ENCODE results near the gene OR2Z1.

The OR2Z1 gene

GRCh38 chr19:8721334-8721733 lies at the start of gene OR2Z1:
OR2Z1 (plus strand) TSS chr19:8721634; CDS start chr19:8731029, 9,395 bp downstream.
- no peak for DNase-seq

DNA sequence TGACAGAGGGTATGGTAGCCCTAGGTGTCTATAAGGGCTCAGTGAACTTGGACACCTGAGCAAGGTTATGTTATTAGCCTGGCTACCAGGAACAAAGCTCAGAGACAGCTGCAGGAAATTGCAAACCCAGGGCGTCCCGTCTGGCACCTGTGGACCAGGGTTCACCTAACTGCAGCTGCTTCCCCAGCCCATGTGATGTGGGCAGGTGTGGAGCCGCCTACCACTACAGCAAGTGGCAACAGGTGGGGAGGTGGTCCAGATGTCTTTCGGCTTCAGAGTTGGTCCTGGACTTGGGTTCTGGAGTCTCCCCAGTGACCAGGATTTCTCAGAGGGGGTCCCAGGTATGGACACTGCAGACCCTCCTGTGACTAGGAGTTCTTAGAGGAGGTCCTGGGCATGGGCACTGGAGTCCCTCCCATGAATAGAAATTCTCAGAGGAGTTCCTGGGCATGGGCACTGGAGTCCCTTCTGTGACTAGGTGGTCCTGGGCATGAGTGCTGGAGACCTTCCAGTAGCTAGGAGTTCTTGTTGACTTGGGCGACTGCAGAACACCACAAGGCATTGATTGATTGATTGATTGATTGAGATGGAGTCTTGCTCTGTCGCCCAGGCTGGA lies 48.0 kb upstream of the OR2Z1 start:
- DNase-seq = no peak

- DNase-seq = no peak
Measured at GRCh38 chr19:8675066-8675465, 46.4 kb upstream of the OR2Z1 start.

- DNase-seq = no peak
Measured at GRCh38 chr19:8678244-8678807, 43.1 kb upstream of the OR2Z1 start.

GRCh38 chr19:8680676-8681344 lies 40.6 kb upstream of the OR2Z1 start:
- DNase-seq = no peak

DNA sequence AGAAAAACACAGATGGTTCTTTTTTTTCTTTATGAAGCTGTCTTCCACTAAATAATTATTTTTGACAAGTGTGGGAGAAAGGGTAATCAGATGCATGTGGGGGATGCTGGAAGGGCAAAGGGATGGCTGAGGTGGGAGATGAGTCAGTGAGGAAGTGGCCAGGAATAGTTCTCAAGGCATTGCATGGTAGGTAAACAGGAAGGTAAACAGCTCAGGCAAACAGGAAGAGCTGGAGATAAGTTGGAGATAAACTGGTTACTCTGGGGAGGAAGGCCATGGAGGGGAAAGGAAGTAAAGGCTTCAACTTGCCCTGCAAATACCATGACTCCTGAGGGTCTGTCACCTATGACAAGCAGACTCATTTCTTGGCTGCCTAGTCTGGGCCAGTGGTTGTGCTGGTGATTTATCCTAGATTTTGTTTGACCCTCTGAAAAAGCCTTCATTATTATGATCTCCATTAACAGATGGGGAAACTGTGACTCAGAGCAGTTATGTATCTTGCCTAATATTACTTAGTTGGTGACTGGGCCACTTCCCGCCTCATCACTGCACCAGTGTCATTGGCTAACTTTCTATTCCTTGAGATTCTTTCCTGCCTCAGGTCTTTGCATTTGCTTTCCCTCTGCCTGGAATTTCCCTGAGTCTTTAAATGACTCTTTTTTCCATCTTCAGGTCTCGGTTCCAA lies 39.9 kb upstream of the OR2Z1 start:
- no peak for DNase-seq

- DNase-seq = no peak
Measured at GRCh38 chr19:8682472-8682871, 39.0 kb upstream of the OR2Z1 start.

DNA sequence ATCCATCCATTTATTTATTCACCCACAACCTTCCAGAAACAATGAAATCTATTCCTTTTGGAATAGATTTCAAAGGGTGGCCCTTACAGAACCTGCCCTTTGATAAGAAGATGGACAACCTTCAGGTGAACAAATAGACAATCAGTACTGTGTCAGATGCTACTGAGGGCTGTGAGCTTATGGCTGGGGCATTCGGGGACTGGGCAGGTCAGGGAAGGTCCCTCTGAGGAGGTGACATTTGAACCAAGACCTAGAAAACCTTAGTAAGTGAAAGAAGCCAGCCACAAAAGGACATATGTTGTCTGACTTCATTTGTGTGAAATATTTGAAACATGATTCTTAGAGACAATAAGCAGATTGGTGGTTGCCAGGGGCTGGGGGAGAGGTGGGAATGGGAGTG lies 38.5 kb upstream of the OR2Z1 start:
- DNase-seq = no peak

- no peak for DNase-seq
Measured at GRCh38 chr19:8684001-8684902, 37.2 kb upstream of the OR2Z1 start.

DNA sequence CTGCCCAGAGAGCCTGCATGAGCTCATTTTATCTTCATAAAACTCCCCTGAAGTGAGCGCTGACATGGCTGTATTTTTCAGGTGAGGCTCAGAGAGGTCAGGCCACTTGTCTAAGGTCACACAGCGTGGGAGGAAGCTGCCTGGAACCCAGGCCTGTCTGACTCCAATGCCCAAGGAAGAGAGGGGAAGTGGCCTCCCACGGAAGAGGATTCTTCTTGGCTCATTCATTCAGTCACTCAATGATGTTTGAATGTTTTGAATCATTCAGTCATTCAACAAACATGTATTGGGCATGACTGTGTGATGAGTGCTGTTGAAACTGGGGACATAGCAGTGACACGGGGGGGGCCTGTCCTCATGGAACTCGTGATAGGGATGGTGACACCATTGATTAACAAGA lies 34.9 kb upstream of the OR2Z1 start:
- no peak for DNase-seq

- DNase-seq = no peak
Measured at GRCh38 chr19:8688930-8689329, 32.5 kb upstream of the OR2Z1 start.

DNA sequence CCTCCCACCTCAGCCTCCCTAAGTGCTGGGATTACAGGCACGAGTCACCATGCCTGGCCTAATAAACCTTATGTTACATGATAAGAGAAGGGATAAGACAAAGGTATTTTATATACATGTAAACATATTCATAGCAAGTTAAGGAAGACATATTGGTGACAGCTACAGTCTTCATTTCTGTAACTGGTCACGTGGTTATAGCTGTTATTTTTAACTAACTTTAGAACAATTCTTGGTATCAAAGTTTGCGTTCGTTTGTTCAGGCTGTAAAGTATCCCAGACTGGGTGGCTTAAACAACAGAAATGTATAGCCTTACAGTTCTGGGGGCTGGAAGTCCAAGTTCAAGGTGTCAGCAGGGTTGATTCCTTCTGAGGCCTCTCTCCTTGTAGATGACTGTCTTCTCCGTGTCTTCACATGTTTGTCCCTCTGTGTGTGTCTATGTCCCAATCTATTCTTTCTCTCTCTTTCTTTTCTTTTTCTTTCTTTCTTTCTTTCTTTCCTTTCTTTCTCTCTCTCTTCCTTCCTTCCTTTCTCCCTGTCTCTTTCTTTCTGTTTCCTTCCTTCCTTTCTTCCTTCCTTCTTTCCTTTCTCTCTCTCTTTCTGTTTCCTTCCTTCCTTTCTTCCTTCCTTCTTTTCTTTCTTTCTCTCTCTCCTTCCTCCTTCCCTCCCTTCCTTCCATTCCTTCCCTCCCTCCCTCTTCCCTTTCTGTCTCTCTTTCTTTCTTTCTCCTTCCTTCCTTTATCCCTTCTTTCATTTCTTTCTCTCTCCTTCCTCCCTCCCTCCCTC lies 30.5 kb upstream of the OR2Z1 start:
- no peak for DNase-seq

- DNase-seq = no peak
Measured at GRCh38 chr19:8695501-8695900, 25.9 kb upstream of the OR2Z1 start.

GRCh38 chr19:8695911-8696310 lies 25.5 kb upstream of the OR2Z1 start:
- DNase-seq = no peak

- peak in 1 of 2 experiments; percentile 59 for DNase-seq
Measured at GRCh38 chr19:8696993-8697392, 24.4 kb upstream of the OR2Z1 start.

DNA sequence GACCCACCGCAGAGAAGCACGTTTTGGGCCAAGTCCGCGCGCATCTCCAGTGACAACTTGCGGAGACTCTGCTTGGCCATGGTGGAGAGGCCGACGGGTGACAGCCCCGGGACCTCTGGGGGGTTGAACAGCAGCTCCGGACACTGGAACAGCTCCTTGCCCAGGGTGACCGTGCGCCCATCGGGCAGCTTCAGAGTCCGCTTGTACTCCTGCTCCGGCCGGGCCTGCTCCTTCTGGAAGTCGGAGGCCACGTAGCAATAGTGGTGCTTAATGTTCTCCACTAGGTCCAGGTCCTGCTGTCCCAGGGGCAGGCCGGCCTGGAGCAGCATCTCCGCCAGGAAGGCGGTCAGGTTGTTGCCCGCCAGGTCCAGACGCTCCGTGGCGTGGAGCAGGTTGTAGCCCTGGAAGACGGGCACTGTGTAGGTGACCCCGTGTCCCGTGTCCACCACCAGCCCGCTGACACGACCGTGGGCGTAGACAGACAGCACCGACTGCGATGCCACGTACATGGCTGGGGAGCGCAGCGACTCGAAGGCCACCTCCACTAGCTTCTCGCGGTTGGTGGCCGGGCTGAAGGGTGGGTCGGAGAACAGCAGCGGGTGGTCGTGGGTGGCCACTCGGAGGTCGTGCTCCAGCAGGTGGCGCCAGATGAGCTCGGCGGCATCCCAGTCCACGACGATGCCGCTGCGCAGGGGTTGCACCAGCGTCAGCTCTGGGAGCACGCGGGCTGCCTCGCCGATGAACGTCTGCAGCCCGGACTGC lies 23.6 kb upstream of the OR2Z1 start:
- DNase-seq = no peak

DNA sequence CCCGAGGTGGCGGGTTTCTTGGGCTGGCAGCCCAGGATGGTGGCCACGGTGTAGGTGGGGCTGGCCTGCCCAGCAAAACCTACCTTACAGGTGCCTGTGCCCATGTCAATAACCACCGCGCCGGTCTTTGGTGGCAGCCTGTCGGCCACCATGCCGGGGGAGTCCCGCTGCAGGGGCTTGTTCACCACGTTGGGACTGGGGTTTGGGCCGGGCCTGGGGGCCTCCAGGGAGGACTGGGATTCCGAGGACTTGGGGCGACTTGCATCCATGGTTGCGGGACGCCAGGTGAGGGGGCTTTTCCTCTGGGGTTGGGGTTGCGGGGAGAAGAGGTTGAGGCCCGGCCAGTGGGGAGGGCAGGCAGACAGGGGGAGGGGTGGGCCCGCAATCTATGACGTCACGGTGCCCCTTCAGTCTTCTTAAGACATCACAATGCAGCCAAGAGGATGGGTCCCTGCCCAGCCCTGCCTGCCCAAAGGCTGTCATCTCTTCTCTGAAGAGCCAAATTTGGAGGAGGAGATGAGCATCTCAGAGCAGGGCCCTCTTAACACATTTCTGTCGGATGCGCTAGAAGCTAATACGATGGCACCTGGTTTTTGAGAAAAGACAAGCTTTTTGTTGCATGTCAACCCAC lies 22.9 kb upstream of the OR2Z1 start, which contains the start of gene ACTL9:
Gene ACTL9, minus strand, starts transcription at position 363 of the 631 bp plus-strand sequence. Its CDS starts 94 bp downstream, at position 269.
- no peak for DNase-seq

DNA sequence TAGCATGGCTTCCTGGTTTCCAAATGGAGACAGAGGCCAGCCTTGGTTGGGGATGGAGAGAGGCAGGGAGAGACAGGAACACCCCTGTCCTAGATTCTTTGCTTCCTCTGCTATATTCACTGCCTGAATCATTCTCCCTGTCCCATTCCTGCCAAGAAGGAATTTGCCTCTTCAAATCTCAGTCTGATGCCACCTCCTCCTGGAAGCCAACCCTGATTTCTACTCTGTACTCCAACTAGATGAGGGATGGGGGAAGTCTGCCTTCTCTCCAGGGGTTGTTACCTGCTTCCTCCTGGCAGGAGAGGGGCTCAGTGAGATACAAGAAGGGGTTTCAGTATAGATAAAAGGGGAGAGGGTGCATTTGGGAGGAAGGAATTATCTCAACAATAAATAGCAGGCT lies 21.5 kb upstream of the OR2Z1 start:
- no peak for DNase-seq

DNA sequence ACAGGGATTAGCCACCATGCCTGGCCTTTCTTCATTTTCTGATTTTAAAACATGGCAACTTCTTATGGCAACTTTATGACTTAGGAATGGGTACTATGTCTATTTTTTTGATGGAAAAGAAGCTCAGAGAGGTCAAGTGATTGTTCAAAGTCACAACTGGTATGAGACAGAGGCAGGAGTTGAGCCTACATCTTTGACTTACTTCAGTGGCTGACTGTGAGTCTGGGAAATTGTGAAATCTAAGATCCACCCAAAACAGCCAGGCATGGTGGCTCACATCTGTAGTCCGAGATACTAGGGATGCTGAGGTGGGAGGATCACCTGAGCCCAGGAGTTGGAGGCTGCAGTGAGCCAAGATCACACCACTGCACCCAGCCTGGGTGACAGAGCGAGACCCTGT lies 20.5 kb upstream of the OR2Z1 start:
- no peak for DNase-seq

- peak in 1 of 2 experiments; percentile 62 for DNase-seq
Measured at GRCh38 chr19:8702350-8702749, 19.1 kb upstream of the OR2Z1 start.

DNA sequence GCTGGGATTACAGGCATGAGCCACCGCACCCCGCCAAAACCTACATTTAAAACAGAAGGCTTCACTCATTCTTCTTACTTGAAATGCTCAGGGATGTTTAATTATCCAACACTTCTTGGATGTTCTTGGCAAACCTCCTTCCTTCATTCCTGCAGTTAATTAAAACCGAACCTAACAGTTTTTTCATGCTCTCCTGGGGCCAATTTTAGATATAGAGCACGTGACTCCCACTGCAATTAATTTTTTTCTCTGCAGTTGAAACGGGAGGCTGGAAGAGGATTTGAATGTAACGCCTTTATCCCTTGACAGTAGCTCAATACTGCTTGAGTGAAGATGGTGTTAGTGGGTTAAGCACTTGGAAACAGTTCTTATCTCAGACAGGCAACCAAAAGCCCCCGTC lies 18.2 kb upstream of the OR2Z1 start:
- no peak for DNase-seq
